HUES6 (cell line): ENCODE measurements around the gene HDAC11.
A peak's percentile ranks its signal among the peaks of the same experiment; 100 is the strongest.

Source experiments
- H3K27ac ChIP-seq: 2 replicates; pipeline ENCODE4 v1.7.0; 2013; ENCODE audit warnings: low read depth, mild to moderate bottlenecking, low read length, inconsistent platforms
- H3K27me3 ChIP-seq: 2 replicates; pipeline ENCODE4 v1.6.1; 2013; ENCODE audit warnings: low read length; ENCODE audit not compliant: control insufficient read depth, insufficient read depth
- H3K36me3 ChIP-seq: 2 replicates; pipeline ENCODE4 v1.6.1; 2013; ENCODE audit warnings: low read length; ENCODE audit not compliant: control insufficient read depth, insufficient read depth
- H3K4me1 ChIP-seq: 2 replicates; pipeline ENCODE4 v1.6.1; 2013; ENCODE audit warnings: low read length; ENCODE audit not compliant: control insufficient read depth, insufficient read depth
- H3K4me3 ChIP-seq: 2 replicates; pipeline ENCODE4 v1.5.1; 2013; ENCODE audit warnings: low read depth, low read length
- H3K9ac ChIP-seq: one replicate; pipeline ENCODE4 v1.6.1; 2013; ENCODE audit warnings: mild to moderate bottlenecking, low read length
- H3K9me3 ChIP-seq: 2 replicates; pipeline ENCODE4 v1.6.1; 2013; ENCODE audit warnings: low read depth, low read length; ENCODE audit not compliant: control insufficient read depth, insufficient read depth

HDAC11 gene

DNA sequence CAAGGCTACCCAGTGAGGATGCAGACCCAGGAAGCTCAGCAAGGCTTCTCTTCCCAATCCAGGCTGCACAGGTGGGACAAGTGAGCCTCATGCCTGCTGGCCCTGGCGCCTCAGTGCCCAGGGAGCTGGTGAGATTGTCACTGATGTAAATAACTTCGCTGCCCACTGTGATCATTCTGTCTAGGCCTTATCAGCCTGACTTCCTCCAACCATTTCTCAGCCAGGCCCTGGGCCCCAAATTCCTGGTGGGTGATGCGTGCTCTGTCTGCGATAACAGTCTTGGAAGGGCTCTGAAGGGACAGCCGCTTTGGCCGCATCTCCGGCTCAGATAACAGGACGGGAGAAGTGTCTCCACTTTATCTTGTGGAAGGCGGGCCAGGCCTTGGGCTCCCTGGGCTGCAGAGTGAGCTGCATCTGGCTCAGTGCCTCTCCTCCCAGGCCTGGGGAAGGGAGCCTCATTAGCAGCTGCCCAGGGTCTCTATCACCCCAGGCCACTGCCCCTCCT, 66.6 kb downstream of the HDAC11 start:
- Histone ChIP-seq H3K27ac (no peak overlapping the region), H3K27me3 (peaks cover 10% of the 10 kb centered on the region), H3K4me1 (peaks cover 29% of the 10 kb centered on the region), H3K36me3 (no peaks in the 10 kb centered on the region), H3K9ac (peak overlapping the region; percentile 31), H3K9me3 (no peaks in the 10 kb centered on the region; the same call in 1 of the 2 replicates), H3K4me3 (no peak overlapping the region)

DNA sequence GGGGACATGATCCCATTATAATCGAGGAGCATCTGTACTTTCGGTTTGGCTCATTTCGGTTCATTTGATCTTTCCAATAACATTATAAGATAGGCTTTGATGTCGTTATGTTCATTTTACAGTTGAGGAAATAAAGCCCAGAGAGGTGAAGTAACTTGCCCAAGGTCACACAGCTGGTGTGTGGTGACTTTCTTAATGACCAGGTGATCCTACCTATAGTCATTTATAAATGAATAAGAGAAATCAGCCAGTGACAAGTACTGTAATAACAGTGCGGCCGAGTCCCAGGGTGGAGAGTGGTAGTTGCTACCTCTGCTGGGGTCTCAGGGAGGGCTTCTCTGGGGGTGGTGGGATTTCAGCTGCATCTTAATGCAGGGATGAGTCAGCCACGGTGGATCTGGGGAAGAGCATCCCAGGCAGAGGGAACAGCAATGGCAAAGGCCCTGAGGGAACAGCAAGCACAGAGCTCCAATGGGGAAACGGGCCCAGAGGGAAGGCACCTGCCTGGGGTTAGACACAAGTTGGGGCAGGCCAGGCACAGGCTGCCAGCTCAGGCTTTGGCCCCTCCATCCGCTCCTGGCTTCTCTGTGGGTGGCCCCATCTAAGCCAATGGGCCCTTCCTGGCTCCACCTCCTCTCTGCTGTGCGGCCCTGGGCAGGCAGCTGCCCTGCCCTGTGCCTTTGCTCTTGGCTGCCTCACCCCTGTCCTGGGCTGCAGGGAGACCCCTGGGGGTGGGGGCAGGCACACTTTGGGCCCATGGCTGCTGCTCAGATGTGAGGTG, 67.7 kb downstream of the HDAC11 start:
- peaks cover 35% of the 10 kb centered on the region for H3K4me1 ChIP-seq
- H3K27me3 ChIP-seq = peaks cover 10% of the 10 kb centered on the region
- no peak overlapping the region for H3K4me3 ChIP-seq
- no peak overlapping the region for H3K9ac ChIP-seq
- no peaks in the 10 kb centered on the region for H3K9me3 ChIP-seq
- H3K27ac ChIP-seq = no peak overlapping the region
- H3K36me3 ChIP-seq = no peaks in the 10 kb centered on the region

DNA sequence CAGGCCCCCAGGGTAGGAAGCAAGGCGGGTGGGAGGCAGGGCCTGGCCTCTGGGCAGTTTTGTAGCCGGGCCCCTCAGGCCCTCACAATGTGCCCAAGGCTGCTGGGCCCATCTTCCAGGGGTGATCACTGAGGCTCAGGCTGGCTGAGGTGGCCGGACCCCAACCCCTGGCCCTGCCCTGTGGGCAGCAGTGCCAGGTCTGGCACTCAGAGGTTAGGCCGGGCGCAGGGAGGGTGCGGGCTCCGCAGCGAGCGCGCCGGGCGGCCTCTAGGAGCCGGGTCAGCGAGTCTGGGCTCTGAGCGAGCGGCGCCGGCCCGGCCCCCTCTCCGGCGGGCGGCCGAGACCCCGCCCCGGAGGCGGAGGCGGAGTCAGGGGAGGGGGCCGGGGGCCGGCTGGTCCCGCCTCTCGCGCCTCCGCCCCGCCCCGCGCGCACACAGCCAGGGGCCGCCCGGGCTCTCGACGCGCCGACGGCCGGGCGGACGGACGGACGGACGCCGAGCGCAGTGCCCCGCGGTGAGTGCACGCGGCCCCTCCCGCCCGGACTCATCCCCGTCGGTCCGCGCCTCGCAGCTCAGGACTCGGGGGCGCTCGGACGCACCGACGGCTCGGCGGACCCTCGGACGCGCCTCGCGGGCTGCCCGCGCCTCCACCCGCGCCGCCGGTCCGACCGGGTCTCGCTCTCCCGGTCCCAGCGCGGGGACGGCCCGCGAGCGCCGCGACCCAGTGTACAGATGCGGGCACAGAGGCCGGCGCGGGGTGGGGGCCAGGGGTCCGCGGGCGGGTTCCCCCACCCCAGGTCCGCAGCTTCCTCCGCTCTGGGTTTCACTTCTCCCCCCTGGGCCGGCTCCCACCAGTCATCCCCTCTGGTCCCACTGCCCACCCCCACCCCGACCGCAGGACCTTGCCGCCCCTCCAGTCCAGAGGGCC, 68.9 kb downstream of the HDAC11 start, which contains the start of gene FBLN2:
TSS of gene FBLN2 (plus strand) at position 430 of the 927 bp plus-strand sequence. CDS start 21,231 bp downstream, outside the sequence.
- no peak within 1 kb of the TSS for H3K9ac ChIP-seq
- no peaks in the 10 kb centered on the region for H3K36me3 ChIP-seq
- peak within 1 kb of the TSS; percentile 53 for H3K4me3 ChIP-seq
- H3K27me3 ChIP-seq = peaks cover 10% of the 10 kb centered on the region
- H3K27ac ChIP-seq = no peak within 1 kb of the TSS
- no peaks in the 10 kb centered on the region for H3K9me3 ChIP-seq
- H3K4me1 ChIP-seq = peaks cover 35% of the 10 kb centered on the region

DNA sequence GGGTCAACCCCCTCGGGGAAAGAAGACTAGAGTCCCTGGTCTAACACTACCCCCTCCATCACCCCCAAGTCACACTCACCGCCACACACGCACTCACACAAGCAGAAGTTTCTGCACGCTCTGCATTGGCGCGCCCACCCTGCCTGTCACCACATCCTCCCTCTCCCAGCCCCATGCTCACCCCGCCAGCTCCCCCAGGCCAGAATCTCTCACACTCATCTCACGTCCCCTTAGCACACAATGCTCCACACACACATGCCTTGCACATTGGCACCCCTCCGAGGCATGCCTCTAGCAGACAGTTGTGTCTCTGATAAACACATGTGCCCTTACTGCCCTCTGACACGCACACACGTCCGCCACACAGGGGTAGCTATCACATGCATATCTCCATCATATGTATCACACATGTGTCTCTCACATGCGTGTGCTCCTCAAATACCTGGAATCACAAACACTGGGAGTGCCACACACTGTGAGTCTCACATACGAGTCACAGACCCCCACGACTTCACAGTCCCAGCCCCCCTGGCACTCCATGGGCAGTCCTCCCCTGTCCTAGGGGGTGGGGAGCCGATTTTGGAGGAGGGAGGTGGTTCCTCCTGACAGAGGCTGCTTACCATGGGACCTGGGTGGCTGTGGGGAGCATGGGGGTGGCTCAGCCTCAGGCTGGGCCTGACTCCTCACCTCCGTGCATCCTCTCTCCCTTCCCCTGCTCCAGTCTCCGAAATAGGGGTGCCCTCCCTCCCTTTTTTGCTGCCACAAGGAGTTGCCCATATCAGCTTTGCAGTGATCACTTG, 69.7 kb downstream of the HDAC11 start:
- Histone ChIP-seq H3K4me3 (peak overlapping the region; percentile 22; the same call in 1 of the 2 replicates), H3K4me1 (peaks cover 35% of the 10 kb centered on the region), H3K9me3 (no peaks in the 10 kb centered on the region), H3K36me3 (no peaks in the 10 kb centered on the region), H3K27ac (no peak overlapping the region), H3K27me3 (peaks cover 10% of the 10 kb centered on the region), H3K9ac (no peak overlapping the region)

DNA sequence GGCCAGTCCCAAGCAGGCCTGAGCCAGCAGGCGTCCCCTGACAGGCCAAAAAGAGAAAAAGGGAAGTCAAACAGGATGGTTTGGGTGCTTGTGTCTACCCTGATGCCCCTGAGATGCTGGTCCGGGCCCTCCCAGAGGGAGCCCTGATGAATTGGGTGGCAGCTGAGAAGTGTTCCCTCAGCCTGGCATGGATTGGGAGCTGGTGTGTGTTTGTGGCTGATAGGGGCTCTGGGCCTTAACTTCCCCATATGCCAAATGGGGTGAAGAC, 70.3 kb downstream of the HDAC11 start:
- Histone ChIP-seq H3K27me3 (peaks cover 10% of the 10 kb centered on the region), H3K4me1 (peaks cover 35% of the 10 kb centered on the region), H3K36me3 (no peaks in the 10 kb centered on the region), H3K9me3 (no peaks in the 10 kb centered on the region), H3K4me3 (no peak overlapping the region), H3K9ac (no peak overlapping the region), H3K27ac (no peak overlapping the region)

DNA sequence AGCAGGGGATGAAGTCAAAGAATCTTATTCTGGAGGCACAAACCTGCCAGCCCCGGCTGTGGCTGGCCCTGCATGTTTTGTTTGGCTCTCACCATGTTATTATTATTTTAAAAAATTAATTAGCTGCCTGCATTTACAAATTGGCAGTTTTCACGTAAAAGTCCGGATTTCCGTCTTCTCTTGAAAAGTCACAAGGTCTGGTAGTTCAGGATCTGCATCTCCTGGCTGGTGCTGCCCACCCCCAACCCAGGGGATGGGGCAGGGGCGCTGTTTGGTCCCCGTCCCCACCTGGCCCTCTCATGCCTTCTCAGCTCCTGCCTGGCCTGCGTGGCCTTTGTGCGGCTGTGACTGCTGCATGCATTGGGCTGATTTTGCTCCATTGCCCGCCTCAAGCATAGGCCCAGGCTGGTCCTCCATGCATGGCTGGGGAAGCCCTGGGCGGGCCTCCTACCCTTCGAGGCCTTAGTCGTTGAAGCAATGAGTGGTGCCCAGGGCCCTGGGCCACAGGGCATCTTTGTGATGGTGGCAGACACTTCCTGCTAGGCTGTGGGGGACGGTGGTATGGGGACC, 70.8 kb downstream of the HDAC11 start:
- H3K9ac ChIP-seq = no peak overlapping the region
- H3K4me1 ChIP-seq = peaks cover 35% of the 10 kb centered on the region
- H3K4me3 ChIP-seq = no peak overlapping the region
- peaks cover 10% of the 10 kb centered on the region for H3K27me3 ChIP-seq
- no peaks in the 10 kb centered on the region for H3K36me3 ChIP-seq
- H3K9me3 ChIP-seq = no peaks in the 10 kb centered on the region
- no peak overlapping the region for H3K27ac ChIP-seq

DNA sequence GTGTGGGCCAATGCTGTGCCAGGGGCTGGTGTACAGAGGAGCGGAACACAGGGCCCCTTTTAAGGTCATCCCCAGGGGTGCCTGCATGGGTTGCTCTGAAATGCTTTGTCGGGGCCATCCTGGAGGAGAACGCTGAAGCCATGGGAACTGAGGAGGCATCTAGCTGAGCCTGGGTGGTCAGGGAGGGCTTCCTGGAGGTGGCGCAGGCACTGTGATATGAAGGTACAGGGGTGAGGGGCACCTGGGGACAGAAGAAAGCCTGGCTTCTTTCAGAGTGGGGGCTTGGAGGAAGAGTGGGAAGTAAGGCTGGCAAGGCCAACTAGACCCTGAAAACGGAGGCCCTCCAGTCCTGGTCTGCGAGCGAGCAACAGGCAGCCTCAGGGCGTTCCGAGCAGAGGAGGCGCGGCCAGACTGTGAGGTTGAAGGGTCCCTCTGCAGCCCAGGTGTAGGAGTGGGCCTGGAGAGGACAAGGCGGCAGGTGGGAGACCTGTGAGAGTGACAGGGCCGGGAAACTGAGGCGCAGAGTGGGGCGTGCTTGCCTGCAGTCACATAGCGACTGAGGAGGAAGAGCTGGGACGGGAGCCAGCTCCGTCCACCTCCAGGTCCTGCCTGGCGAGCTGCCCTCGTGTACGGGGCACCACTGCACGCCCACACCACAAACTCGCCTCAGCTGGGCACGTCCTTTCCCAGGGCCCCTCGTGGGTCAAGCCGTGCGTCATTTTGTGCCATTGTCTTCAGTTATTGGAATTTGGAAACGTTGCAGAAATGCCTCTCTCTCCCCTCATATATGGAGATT, 72.9 kb downstream of the HDAC11 start:
- no peak overlapping the region for H3K9ac ChIP-seq
- H3K27me3 ChIP-seq = peaks cover 10% of the 10 kb centered on the region
- no peak overlapping the region for H3K27ac ChIP-seq
- peaks cover 25% of the 10 kb centered on the region for H3K4me1 ChIP-seq
- H3K4me3 ChIP-seq = no peak overlapping the region
- H3K9me3 ChIP-seq = no peaks in the 10 kb centered on the region
- H3K36me3 ChIP-seq = no peaks in the 10 kb centered on the region

DNA sequence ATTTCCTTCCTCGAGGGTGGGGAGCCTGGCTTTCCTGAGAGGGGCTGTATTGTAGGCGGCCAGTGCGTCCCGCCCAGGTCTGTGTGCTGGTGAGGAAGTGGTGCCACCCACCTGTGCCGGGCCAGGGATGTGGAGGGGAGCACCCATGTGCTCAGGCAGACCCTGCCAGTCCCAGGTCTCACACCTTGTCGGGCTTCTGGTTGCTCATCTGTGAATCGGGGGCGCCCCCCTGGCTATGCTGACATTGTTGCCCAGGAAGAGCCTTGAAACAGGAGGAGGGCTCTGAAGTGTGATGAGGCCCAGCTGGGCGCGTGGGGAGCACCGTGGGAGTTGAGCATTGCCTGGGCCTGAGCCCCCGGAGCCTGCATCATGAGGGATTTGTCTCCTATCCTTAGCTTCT, 73.6 kb downstream of the HDAC11 start:
- no peak overlapping the region for H3K9ac ChIP-seq
- no peak overlapping the region for H3K27ac ChIP-seq
- no peaks in the 10 kb centered on the region for H3K36me3 ChIP-seq
- no peak overlapping the region for H3K4me3 ChIP-seq
- no peaks in the 10 kb centered on the region for H3K9me3 ChIP-seq
- H3K27me3 ChIP-seq = peaks cover 7% of the 10 kb centered on the region
- peaks cover 19% of the 10 kb centered on the region for H3K4me1 ChIP-seq

DNA sequence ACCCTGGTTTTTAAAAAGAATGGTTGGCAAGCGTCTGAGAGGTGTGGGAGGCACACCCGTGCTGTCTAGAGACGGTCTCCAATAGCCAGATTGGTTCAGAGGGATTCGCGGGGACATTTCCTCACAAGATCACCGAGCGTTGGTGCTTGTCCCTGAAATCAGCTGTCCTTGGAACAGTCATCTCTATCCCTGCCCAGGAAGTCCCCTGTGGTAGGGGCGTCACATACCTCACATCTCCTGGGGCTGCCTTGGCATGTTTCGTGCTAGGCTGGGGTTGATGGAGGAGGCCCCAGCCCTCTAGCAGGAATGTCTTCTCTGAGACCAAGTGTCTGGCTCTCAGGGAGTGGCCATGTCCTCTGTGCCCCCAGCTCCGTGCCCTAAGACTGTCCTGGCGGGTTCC, 75.6 kb downstream of the HDAC11 start:
- Histone ChIP-seq H3K9me3 (no peaks in the 10 kb centered on the region), H3K27ac (no peak overlapping the region), H3K4me1 (peaks cover 19% of the 10 kb centered on the region), H3K36me3 (no peaks in the 10 kb centered on the region), H3K27me3 (no peaks in the 10 kb centered on the region), H3K9ac (no peak overlapping the region), H3K4me3 (no peak overlapping the region)
